Thymus (tissue), 11 donors: Measurements from ENCODE around the gene DPP6. TPM values are rescaled to one million over a fixed set of nuclear protein-coding genes. Genes with fewer than 3 reads are reported as not detected.

ENCODE experiments used
- DNase-seq, 9 donors: peaks; one replicate each; pipeline ENCODE4 v3.0.0-alpha.2; 2013; ENCODE audit warnings: low spot score in 9 of 9, low read depth in 6 of 9, missing footprints in 1 of 9
- H3K27ac ChIP-seq, 2 donors: one replicate each; pipeline ENCODE4 v1.5.1; 2013; ENCODE audit warnings: control low read depth in 1 of 2, low read depth in 1 of 2, low read length in 1 of 2, mild to moderate bottlenecking in 1 of 2, moderate library complexity in 1 of 2
- H3K27me3 ChIP-seq, 2 donors: one replicate each; pipeline ENCODE4 v1.5.1; 2013; ENCODE audit warnings: low read length in 1 of 2; ENCODE audit not compliant: control insufficient read depth in 2 of 2, insufficient read depth in 1 of 2
- H3K36me3 ChIP-seq, 2 donors: one replicate each; pipeline ENCODE4 v1.5.1; 2013; ENCODE audit warnings: low read length in 1 of 2, mild to moderate bottlenecking in 1 of 2, moderate library complexity in 1 of 2; ENCODE audit not compliant: control insufficient read depth in 2 of 2, insufficient read depth in 2 of 2
- H3K4me1 ChIP-seq, 2 donors: one replicate each; pipeline ENCODE4 v1.5.1; 2013; ENCODE audit warnings: low read length in 2 of 2; ENCODE audit not compliant: control insufficient read depth in 2 of 2, insufficient read depth in 2 of 2
- H3K4me3 ChIP-seq, 2 donors: one replicate each; pipeline ENCODE4 v1.5.1; 2013; ENCODE audit warnings: low read length in 2 of 2, control low read depth in 1 of 2, mild to moderate bottlenecking in 1 of 2
- H3K9me3 ChIP-seq, 2 donors: one replicate each; pipeline ENCODE4 v1.5.1; 2013; ENCODE audit warnings: low read length in 1 of 2, mild to moderate bottlenecking in 1 of 2; ENCODE audit not compliant: control insufficient read depth in 2 of 2, insufficient read depth in 1 of 2
- WGBS: extraction: QIAGEN DNeasy Blood & Tissue Kit; methylation state at CpG from one replicate; pipeline ENCODE4 v1.1.7; 2013; 5-methylcytosine and 5-hydroxymethylcytosine counted together
- polyA plus RNA-seq: library from polyadenylated mRNA; stranded (reverse); fragments of 200-250 nt; gene quantifications from one replicate; pipeline ENCODE4 v1.2.3, GENCODE V29; 2013
- total RNA-seq: library from RNA; stranded (reverse); fragments of 120-200 nt; gene quantifications from one replicate; pipeline ENCODE4 v1.2.4, GENCODE V29; 2013
- donor health status: healthy.

DPP6 gene
- total and polyA plus RNA-seq, 2 donors = 0.75 to 4.5 TPM

DNA sequence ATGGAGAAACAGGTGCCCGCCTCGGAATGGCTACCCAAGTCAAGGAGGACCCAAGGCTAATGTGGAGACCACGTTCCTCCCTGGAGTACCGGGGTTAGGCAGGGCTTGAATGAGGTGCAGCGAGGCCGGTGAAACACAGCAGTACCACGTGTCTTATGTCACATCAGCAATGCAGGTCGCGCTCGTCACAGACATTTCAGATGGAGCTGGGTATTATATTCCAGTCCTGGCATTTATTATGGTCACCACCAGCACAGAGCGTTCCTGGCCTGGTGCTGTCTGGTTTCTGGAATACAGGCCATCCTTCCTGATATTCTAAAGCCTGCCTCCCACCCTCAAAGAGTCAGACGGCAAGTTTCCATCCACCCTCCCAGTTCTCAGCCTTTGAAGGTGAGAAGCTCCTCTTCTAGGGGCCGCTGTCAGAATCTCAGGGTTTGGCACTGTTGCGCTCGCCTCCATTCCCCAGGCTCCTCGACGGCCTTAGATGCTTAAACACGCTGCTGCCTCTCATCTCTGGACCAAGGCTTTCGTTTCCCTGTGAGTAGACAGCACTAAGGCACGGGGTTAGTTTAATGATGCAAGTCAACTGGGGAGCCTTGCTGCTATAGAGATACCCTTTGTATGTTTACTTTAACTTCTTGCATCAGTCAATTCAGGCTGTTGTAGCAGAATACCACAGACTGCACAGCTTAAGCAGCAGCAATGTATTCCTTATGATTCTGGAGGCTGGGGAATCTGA, 377.6 kb downstream of the DPP6 start:
- DNase-seq = no peak
- Histone ChIP-seq H3K4me3 (no peak overlapping the region), H3K4me1 (no peaks in the 10 kb centered on the region), H3K36me3 (no peaks in the 10 kb centered on the region), H3K9me3 (no peaks in the 10 kb centered on the region), H3K27ac (no peak overlapping the region), H3K27me3 (no peaks in the 10 kb centered on the region)
- 92% methylated on average over 20 of the region's 20 CpGs for WGBS

DNA sequence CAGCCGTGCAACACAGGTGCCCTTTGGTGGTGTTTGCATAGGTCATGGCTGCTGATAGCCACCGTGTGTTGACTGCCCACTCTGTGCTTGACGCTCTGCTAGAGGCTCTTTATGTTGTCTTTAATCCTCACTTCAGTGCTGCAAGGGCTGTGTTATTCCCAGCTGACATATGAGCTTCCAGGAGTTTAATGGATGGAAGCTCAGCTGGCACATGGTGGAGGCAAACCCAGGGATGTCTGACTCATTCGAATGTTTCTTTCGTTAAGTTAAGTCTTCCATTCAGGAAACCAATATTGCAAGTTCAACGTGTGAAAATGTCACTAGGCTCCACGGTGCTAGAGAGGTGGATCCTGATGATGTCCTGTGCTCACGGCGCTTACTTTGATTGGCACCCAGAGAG, 378.4 kb downstream of the DPP6 start:
- Histone ChIP-seq H3K27ac (no peak overlapping the region), H3K27me3 (no peaks in the 10 kb centered on the region), H3K4me3 (no peak overlapping the region), H3K36me3 (no peaks in the 10 kb centered on the region), H3K9me3 (no peaks in the 10 kb centered on the region), H3K4me1 (no peaks in the 10 kb centered on the region)
- WGBS = 94% methylated on average over 9 of the region's 9 CpGs
- DNase-seq = no peak

DNA sequence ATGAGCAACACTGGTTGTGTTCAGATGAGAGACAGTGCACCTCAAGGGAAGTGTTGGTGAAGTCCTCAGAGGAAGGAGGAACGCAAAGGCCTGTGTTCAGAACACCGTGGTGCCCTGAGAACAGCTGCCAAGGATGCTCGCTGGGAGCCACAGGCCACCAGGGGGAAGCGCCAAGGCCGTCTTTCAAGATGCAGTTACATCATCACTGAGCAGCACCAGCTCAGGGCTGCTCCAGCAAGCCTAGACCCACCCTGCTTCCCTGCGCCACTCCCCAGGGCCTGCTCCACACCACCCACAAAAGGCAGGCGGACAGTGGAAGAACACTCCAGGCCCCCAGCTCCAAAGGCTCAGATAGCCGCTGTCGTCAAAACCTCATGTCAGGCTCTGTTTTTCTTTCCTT, 378.8 kb downstream of the DPP6 start:
- Histone ChIP-seq H3K4me3 (no peak overlapping the region), H3K27me3 (no peaks in the 10 kb centered on the region), H3K4me1 (no peaks in the 10 kb centered on the region), H3K9me3 (no peaks in the 10 kb centered on the region), H3K27ac (no peak overlapping the region), H3K36me3 (no peaks in the 10 kb centered on the region)
- DNase-seq = no peak
- 93% methylated on average over 9 of the region's 9 CpGs for WGBS

DNA sequence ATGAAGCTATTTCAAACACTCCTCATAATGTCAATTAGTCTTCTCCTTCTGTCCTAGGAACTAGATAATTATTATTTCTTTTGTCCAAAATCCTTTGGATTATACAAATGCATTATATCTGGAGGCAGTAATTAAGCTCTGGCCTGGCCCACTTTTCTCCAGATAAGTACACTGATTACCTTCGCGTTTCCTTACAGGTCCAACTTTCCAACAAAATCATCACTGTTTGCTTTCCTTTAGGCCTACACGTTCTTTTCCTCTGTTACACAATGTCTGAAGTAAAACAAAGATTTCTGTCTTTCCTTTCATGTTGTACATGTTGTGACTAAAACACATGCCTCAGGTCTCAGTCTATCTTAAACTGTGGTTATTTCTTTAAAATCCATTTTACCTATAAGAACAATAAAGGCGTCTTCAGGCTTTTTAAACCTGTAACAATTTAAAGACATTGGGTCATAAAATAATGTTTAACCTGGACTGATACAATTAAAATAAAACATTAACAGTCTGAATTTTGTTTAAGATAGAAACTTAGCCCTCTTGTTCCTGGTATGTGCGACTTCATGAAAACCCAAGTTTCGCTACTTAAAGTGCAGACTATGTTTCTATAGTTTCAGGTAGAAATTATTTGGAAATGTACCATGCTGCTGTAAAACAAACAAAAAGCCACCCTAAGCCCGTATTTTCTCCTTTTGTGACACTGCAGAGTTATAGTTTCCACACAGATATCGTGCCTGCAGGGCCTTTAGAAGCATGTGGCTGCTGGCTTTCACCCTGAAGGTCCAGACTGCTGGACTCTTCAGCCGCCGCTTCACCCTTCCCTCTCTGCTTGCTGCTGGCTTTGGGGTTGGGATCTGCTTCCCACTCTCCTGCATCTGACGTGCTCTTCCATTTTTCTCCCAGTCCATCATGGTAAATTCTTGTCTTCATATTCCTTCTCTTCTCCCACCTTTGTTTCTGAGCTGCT, 381.7 kb downstream of the DPP6 start:
- Histone ChIP-seq H3K27me3 (no peaks in the 10 kb centered on the region), H3K4me1 (no peaks in the 10 kb centered on the region), H3K9me3 (no peaks in the 10 kb centered on the region), H3K36me3 (no peaks in the 10 kb centered on the region), H3K4me3 (no peak overlapping the region), H3K27ac (no peak overlapping the region)
- no peak for DNase-seq
- 88% methylated on average over 11 of the region's 11 CpGs for WGBS

DNA sequence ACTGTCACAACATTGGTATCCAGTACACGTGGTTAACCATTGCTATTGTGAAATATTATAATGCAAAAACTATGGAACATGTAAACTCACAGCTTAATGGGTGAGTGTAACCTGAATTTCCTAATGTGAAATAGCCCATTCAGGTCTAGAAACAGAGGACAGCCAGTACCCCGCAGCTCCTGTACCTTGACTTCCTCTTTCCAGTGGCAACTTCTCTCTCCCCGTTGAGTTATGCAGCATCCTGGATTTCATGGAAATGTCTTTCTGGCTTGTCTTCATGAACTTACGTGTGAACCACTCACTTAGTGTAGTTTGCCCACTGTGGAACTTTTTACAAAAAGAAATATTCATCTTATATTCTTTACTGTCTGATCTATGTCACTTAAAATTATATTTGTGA, 384.4 kb downstream of the DPP6 start:
- DNase-seq = no peak
- 68% methylated on average over 4 of the region's 4 CpGs for WGBS
- no peak overlapping the region for H3K4me3 ChIP-seq
- H3K4me1 ChIP-seq = no peaks in the 10 kb centered on the region
- H3K36me3 ChIP-seq = no peaks in the 10 kb centered on the region
- no peak overlapping the region for H3K27ac ChIP-seq
- H3K27me3 ChIP-seq = no peaks in the 10 kb centered on the region
- H3K9me3 ChIP-seq = no peaks in the 10 kb centered on the region

DNA sequence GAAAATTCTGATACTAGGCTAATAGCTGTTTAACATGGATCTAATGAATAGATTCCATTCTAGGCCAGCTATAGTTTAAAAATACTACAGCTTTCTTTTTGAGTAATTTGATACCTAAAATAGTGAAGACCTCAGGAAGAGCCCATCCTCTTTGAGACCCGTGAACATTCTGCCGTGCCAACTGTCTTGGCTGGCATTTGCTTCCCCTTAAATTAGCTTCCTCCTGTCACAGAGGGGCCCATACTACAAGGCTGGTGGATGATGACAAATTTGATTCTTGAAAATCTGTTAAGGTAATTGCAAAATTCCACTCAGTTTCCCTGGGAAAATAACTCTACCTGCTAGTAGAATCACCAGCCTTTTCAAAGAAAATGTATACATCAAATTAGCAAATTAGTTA, 385.0 kb downstream of the DPP6 start:
- Histone ChIP-seq H3K4me3 (no peak overlapping the region), H3K9me3 (no peaks in the 10 kb centered on the region), H3K27ac (no peak overlapping the region), H3K27me3 (no peaks in the 10 kb centered on the region), H3K4me1 (no peaks in the 10 kb centered on the region), H3K36me3 (no peaks in the 10 kb centered on the region)
- DNase-seq = no peak
- WGBS = 92% methylated on average over 2 of the region's 2 CpGs

DNA sequence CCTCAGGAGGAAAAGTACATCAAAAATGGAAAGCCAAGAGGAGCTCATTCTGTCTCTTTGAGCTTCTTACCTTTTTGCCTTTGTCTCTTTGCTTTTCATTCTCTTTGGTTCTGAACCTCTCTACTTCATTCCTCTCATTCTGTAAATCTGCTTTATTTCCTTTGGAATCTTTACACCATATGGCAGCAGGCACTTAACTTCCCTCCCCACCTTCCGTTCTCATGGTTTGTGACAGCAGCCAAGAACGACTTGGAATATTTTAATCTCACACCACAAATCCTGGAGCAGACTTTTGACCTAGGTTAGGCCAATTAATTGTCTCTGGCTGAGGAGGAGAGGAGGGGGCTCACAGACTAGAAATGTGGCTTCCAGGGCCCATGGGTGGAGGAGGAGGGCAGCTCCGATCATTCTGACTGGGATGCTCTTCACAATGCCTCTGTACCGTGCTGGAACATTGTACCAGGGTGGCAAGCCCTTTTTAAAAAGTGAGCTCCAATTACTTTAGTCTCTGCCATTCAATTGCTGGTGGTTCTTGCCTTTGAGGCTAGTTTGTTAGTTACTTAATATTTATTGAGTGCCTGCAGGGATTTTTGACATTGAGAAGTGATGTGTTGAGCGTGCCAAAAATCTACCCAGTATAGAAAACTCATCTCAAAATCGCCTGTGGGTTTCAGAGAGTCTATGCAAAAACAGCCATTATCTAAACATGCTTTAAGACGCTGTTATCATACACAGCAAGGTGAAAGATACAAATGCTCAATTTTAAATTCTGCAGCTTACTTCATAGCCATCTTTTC, 386.6 kb downstream of the DPP6 start:
- H3K9me3 ChIP-seq = peaks cover 0 to 5% of the 10 kb centered on the region in 2 donors
- no peak overlapping the region for H3K27ac ChIP-seq
- no peak for DNase-seq
- H3K4me1 ChIP-seq = no peaks in the 10 kb centered on the region
- no peaks in the 10 kb centered on the region for H3K27me3 ChIP-seq
- H3K36me3 ChIP-seq = no peaks in the 10 kb centered on the region
- 90% methylated on average over 7 of the region's 7 CpGs for WGBS
- no peak overlapping the region for H3K4me3 ChIP-seq

DNA sequence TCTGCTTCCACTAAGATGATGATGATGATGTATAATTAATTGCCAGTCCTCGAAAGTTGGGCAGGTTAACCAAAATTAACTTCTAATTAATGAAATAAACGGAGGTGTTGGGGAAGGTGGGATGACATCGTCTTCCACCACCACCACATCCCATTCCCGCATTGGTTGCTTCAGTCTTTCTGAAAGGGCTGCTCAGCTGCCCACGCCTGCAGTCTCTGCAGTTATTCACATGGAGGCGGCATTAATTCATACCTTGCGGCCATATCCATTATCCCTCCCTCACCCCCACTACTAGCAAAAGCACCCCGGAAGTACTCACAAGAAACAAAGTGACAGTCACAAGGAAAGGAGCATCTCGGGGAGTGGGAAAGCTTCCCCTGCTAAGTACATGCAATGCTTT, 387.9 kb downstream of the DPP6 start:
- Histone ChIP-seq H3K27ac (no peak overlapping the region), H3K36me3 (no peaks in the 10 kb centered on the region), H3K4me3 (no peak overlapping the region), H3K27me3 (no peaks in the 10 kb centered on the region), H3K4me1 (no peaks in the 10 kb centered on the region), H3K9me3 (peaks cover 0 to 5% of the 10 kb centered on the region in 2 donors)
- 95% methylated on average over 9 of the region's 9 CpGs for WGBS
- DNase-seq = no peak
